22Rv1 (cell line): ENCODE results near the gene PHTF2.
"Not testable (repeated sequence)": the region's sequence is repeated elsewhere in the genome, so short reads cannot be mapped to it uniquely, and the experiment has no call there.

Experiments used
- H3K27ac ChIP-seq: fragments of 450-650 bp; 2 replicates; pipeline ENCODE4 v1.5.1; 2017
- ZFX ChIP-seq: fragments of 450-650 bp; IDR thresholded peaks from 2 replicates; pipeline ENCODE4 v1.6.1; 2017; ENCODE audit warnings: antibody characterized with exemption, borderline replicate concordance
- TF ChIP-seq, protein P1 (sequence below): fragments of 450-650 bp; IDR thresholded peaks from 2 replicates; pipeline ENCODE4 v1.5.1; 2017; ENCODE audit warnings: mild to moderate bottlenecking

The PHTF2 gene

DNA sequence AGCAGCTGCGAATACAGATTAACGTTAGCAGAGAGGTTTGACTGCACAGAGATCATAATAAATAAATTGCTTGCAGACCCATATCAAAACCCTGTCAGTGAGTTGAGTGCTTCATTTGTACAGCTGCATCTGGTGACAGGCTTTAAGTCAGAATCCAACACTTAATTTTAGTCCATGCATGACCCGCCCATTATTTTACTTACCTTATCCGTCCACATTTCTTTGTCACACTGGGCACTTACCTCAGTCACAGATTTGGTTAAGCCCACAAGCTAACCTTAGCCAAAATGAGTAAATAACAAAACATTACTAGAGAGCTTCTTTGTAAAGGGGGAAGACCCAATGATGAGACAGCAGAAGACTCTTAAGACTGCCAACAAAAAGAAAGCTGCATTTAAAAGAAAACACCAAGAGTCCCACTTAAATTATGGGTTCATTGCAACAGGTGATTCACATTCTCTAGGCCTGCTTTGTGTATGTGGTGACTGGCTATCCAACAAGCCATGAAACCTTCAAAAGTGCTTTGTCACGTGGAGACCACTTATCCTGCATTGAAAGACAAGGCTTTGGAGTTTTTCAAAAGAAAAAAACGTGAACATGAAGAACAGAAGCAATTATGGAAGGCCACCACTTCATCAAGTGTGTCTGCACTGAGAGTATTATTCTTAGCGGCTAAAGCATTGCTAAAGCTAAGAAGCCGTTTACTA is 32.2 kb downstream of the PHTF2 start:
- TF ChIP-seq, protein P1, sequence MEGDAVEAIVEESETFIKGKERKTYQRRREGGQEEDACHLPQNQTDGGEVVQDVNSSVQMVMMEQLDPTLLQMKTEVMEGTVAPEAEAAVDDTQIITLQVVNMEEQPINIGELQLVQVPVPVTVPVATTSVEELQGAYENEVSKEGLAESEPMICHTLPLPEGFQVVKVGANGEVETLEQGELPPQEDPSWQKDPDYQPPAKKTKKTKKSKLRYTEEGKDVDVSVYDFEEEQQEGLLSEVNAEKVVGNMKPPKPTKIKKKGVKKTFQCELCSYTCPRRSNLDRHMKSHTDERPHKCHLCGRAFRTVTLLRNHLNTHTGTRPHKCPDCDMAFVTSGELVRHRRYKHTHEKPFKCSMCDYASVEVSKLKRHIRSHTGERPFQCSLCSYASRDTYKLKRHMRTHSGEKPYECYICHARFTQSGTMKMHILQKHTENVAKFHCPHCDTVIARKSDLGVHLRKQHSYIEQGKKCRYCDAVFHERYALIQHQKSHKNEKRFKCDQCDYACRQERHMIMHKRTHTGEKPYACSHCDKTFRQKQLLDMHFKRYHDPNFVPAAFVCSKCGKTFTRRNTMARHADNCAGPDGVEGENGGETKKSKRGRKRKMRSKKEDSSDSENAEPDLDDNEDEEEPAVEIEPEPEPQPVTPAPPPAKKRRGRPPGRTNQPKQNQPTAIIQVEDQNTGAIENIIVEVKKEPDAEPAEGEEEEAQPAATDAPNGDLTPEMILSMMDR = no peak
- TF ChIP-seq ZFX = no peak
- H3K27ac ChIP-seq = no peak overlapping the region

DNA sequence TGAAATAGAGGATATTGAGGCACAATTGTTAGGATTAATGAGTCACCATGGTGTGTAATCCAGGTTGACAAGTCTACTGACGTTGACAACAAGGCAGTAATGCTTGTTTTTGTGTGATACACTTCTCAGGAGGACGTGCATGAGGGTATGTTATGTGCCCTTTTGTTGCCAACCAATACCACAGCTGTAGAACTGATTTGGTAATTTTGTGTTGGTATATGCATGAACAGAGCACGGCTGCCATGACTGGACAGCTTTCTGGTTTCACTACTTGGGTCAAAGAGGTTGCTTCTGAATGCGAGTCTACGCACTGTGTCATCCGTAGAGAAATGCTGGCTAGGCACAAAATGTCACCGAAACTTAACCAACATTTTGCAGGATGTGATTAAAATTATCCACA is 32.9 kb downstream of the PHTF2 start:
- no peak overlapping the region for H3K27ac ChIP-seq
- TF ChIP-seq, protein P1 = no peak
- TF ChIP-seq ZFX = no peak

GRCh38 chr7:77831953-77832352 is 33.4 kb downstream of the PHTF2 start:
- H3K27ac ChIP-seq = no peak overlapping the region
- TF ChIP-seq, protein P1 = no peak
- TF ChIP-seq ZFX = no peak

GRCh38 chr7:77833136-77833535 is 34.6 kb downstream of the PHTF2 start:
- TF ChIP-seq, protein P1 = no peak
- TF ChIP-seq ZFX = no peak
- no peak overlapping the region for H3K27ac ChIP-seq

DNA sequence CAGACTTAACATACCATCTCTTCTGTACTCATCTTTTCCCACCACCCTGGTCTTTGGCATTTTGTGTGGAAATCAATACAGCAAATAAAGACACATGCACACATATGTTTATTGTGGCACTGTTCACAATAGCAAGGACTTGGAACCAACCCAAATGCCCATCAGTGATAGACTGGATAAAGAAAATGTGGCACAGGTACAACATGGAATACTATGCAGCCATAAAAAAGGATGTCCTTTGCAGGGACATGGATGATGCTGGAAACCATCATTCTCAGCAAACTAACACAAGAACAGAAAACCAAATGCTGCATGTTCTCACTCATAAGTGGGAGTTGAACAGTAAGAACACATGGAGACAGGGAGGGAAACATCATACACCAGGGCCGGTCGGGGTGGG is 37.9 kb downstream of the PHTF2 start:
- H3K27ac ChIP-seq = not testable (repeated sequence)

DNA sequence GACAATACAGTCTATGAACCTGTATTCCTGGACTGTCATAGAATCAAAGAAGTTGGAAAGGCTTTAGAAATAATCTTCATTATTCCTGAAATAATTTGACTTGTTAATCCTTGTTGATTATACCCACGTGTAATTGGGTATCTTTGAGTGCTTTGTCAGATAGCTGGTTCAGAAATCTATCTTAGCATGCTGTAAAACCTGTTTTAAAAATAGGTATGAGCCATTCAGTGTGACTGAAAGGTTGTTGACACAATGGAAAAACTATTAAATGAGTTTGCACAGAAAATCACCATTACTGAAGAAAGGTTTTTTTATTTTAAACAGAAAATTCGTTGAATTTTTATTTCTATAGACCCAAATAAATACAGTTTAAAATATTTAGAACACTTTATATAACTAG is 38.7 kb downstream of the PHTF2 start:
- no peak overlapping the region for H3K27ac ChIP-seq
- TF ChIP-seq, protein P1 = no peak
- no peak for TF ChIP-seq ZFX

DNA sequence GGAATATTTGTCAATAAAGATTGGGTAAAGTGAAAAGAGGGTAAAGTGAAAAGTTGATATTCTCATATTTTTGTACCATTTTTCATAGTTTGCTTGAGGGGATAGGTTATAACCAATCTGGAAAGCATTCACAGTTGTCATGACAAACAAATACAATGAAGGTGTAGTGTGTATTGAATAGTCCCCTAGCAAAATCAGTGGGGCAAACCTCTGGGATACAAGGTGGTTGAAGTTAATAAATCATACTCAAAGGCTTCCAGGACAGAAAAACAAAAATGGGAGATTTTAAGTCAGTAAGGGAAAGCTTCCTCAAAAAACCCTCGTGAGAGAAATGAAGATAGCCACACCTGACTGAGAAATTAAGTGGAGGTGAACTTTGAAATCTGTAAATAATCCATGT is 39.4 kb downstream of the PHTF2 start:
- H3K27ac ChIP-seq = no peak overlapping the region
- TF ChIP-seq, protein P1 = no peak
- TF ChIP-seq ZFX = no peak
